Osteoblast (primary cell): ENCODE results near the gene ZFX. TPM values are rescaled to one million over a fixed set of nuclear protein-coding genes. Genes with fewer than 3 reads are reported as not detected.

Experiments used
- DNase-seq: peaks from one replicate; pipeline ENCODE4 v3.0.0; 2011; ENCODE audit warnings: low spot score, mixed read lengths; ENCODE audit not compliant: insufficient read length; ENCODE audit errors: missing footprints
- H2AFZ ChIP-seq: 2 replicates; pipeline ENCODE4 v1.6.0; 2011; ENCODE audit warnings: mild to moderate bottlenecking, low read length
- H3K27ac ChIP-seq: 2 replicates; pipeline ENCODE4 v1.5.1; 2011; ENCODE audit warnings: mild to moderate bottlenecking, low read depth, low read length, moderate library complexity
- H3K27me3 ChIP-seq: 2 replicates; pipeline ENCODE4 v1.6.0; 2012; ENCODE audit warnings: mild to moderate bottlenecking, control low read depth, inconsistent platforms, low read length, moderate library complexity; ENCODE audit not compliant: insufficient read depth
- H3K36me3 ChIP-seq: 2 replicates; pipeline ENCODE4 v1.5.1; 2011; ENCODE audit warnings: mild to moderate bottlenecking, low read length, control low read depth, moderate library complexity; ENCODE audit not compliant: insufficient read depth
- H3K4me1 ChIP-seq: 2 replicates; pipeline ENCODE4 v1.5.1; 2011; ENCODE audit warnings: mild to moderate bottlenecking, low read length, control low read depth, moderate library complexity; ENCODE audit not compliant: insufficient read depth
- H3K4me2 ChIP-seq: 2 replicates; pipeline ENCODE4 v1.6.0; 2011; ENCODE audit warnings: mild to moderate bottlenecking, low read length; ENCODE audit not compliant: insufficient read depth
- H3K4me3 ChIP-seq: fragments of 200-600 bp; sonication (generic); 3 replicates; pipeline ENCODE4 v1.5.1; 2012; ENCODE audit warnings: mild to moderate bottlenecking, low read length, inconsistent platforms; ENCODE audit not compliant: insufficient read depth
- H3K79me2 ChIP-seq: 2 replicates; pipeline ENCODE4 v1.6.0; 2012; ENCODE audit warnings: mild to moderate bottlenecking, low read length, control low read depth, inconsistent platforms; ENCODE audit not compliant: insufficient read depth
- H3K9me3 ChIP-seq: 2 replicates; pipeline ENCODE4 v1.5.1; 2011; ENCODE audit warnings: low read depth, low read length, control low read depth
- H4K20me1 ChIP-seq: 2 replicates; pipeline ENCODE4 v1.6.0; 2012; ENCODE audit warnings: mild to moderate bottlenecking, low read length, control low read depth; ENCODE audit not compliant: insufficient read depth
- CTCF ChIP-seq: IDR thresholded peaks from 2 replicates; pipeline ENCODE4 v1.5.1; 2011; ENCODE audit warnings: mild to moderate bottlenecking, low read depth, low read length, moderate library complexity; ENCODE audit errors: extremely low read depth
- total RNA-seq: library from RNA; depleted of rRNA; stranded (reverse); fragments of >200 nt; gene quantifications from 2 replicates; pipeline ENCODE4 v1.2.3, GENCODE V29; 2012

ZFX gene
- total RNA-seq, 1 donor, result 50.7 TPM

DNA sequence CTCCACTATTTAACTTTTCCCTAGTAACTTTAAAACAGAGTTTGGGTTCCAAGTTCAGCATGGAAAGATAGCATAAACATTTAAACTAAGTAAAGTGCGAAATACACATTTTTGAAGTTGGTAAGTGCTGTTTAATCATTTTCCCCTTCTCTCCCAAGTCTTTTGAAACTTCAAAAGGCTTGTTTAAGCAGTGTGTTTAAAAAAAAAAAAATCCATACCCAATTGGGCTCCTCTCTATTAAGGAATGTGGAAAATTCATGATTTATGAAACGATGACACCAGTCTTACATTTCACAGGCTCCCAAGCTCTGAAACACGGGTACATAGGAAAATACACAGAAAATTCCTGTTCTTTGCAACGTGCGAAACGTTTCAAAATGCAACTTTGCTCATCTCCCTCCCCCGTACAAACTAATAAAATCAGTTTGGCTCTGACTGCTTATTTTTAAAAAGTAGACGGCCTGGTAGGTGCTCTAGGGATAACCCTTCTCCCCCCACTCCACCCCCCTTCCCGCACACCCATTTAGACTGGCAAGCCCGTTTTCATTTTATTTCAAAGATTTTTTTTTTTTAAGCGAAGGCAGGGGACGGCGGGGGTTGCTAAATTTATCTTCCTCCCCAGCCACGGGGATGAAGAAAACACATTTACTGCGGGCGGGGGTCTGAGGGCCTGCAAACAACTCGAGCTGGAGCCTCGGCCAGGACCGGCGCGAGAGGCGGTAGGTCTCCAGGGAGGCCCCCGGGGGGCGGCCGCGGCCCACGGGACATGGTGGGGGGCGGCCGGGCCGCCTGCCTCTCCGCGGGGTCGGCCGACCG, 786 bp upstream of the ZFX start:
- DNase-seq, result peak; percentile 76
- peaks cover 61% of the 10 kb centered on the region for H3K4me1 ChIP-seq

GRCh38 chrX:24150051-24150790, 692 bp downstream of the ZFX start:
- Histone ChIP-seq H3K4me2 (peak overlapping the region; percentile 90), H2AFZ (peak overlapping the region; percentile 40), H3K9me3 (no peaks in the 10 kb centered on the region), H3K27me3 (no peaks in the 10 kb centered on the region), H3K79me2 (peaks cover 48% of the 10 kb centered on the region), H3K4me3 (peak overlapping the region; percentile 87), H3K36me3 (peaks cover 10% of the 10 kb centered on the region), H3K27ac (peak overlapping the region; percentile 82), H4K20me1 (peaks cover 46% of the 10 kb centered on the region), H3K4me1 (peaks cover 65% of the 10 kb centered on the region)
- peak; percentile 30 for TF ChIP-seq CTCF
- DNase-seq, result peak; percentile 99

More for the DNA sequence above, 786 bp upstream of the ZFX start:
- Histone ChIP-seq H3K36me3 (peaks cover 10% of the 10 kb centered on the region), H3K27me3 (no peaks in the 10 kb centered on the region), H3K9me3 (no peaks in the 10 kb centered on the region), H3K4me3 (peak overlapping the region; percentile 87), H3K4me2 (peak overlapping the region; percentile 90), H3K27ac (peak overlapping the region; percentile 82), H4K20me1 (peaks cover 32% of the 10 kb centered on the region), H2AFZ (peak overlapping the region; percentile 50), H3K79me2 (peaks cover 33% of the 10 kb centered on the region)
- no peak for TF ChIP-seq CTCF

DNA sequence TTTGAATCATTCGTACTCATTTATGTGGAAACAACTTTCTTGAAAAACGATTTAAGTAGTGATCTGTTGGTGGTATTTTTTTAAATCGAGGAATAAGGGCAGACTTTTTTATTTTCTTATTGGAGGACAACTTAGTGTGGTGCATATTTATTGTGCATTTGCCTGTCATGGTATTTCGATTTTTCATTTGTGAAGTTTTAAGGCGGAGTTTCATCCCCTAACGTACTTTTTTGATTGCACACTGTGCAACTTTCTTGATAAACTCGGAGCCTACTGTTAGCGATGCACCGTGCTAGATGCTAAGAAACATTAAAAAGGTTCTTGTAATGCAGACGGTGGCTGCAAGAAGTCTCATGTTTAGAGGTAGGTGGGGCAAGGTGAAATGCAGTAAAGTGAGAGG, 1.4 kb downstream of the ZFX start:
- Histone ChIP-seq H3K4me1 (peaks cover 58% of the 10 kb centered on the region), H3K79me2 (peaks cover 55% of the 10 kb centered on the region)

More for the DNA sequence above, 1.4 kb downstream of the ZFX start:
- Histone ChIP-seq H3K27me3 (no peaks in the 10 kb centered on the region), H3K4me2 (peak overlapping the region; percentile 90), H3K4me3 (peak overlapping the region; percentile 87), H3K9me3 (no peaks in the 10 kb centered on the region), H4K20me1 (peaks cover 53% of the 10 kb centered on the region), H2AFZ (no peak overlapping the region), H3K36me3 (peaks cover 10% of the 10 kb centered on the region), H3K27ac (peak overlapping the region; percentile 82)
- no peak for DNase-seq
- no peak for TF ChIP-seq CTCF
